Measurements from ENCODE around the gene TLCD5. TPM values are rescaled to one million over a fixed set of nuclear protein-coding genes. Genes with fewer than 3 reads are reported as not detected.

TLCD5 gene
- 1 to 10 TPM in 1 of 2 donors, under 1 TPM in 1; 0.62 to 1.3 TPM for total RNA-seq

DNA sequence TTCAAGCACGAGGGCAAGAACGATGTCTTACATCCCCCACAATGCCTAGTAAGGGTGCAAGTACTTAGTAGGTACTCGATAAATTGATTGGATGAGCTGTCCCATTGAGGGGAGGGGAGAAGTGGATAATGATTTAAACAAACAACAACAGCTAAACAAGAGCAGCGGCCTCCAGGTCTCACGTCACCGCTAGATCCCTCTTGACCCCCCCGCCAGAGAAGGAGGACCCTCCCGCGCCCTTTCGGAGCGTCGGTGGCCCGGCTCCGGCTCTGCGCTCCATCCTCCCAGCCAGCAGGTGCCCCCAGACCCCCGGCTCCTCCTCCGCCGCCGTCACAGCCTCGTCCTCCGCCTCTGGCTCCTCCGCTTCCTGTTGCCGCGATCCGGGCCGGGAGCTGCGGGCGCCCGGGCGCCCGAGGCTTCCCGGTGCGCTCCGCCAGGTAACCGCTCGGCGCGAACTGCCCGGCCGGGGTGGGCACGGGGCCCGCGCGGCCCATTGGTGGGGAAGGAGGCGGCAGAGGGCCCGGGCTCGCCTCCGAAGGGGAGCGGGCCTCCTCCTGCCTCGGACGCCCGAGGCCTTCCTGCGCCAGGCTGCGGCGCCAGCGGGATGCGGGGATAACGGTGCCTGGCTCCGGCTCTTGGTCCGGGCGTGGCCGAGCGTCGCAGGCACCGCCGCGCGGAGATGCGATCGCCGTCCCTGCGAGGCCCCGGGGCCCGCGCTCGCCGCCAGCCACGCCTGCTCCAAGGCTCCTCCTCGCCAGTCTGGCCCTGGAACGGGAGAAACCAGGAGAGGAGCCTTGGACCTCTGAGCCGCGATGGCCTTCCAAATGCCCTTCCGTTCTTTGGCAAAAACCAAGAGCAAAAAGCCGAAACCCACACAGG lies at the start of gene TLCD5:
Gene TLCD5, plus strand, starts transcription at position 368 of the 879 bp plus-strand sequence. CDS start 2,143 bp downstream, outside the sequence.
- DNase-seq, result no peak
- intact Hi-C loops (cut with DNase I), result no loop called here
- H3K27me3 ChIP-seq, result peaks cover 4% of the 10 kb centered on the region

DNA sequence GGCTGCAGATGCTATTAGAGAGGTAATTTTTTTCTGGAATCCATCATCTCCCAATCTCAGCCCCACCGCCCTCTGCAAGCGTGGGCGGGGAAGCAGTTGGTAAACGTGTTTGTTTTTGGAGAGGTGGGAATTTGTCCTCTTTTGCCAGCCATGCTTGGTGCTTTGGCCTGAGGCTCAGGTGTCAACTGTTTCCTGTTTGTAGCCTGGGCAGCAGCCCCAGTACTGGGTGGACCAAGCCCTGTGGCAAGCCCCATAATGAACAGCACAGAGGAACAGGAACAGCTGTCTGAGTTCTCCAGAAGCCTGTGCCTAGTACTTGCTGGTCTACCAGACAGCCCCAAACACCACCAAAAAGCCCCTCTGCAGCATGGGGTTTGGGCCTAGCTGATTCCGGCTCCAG lies 45.6 kb upstream of the TLCD5 start:
- H3K4me1 ChIP-seq, result no peaks in the 10 kb centered on the region
- H3K27ac ChIP-seq, result no peak overlapping the region
- no peaks in the 10 kb centered on the region for H3K9me3 ChIP-seq
- H3K4me3 ChIP-seq, result no peak overlapping the region
- TF ChIP-seq, protein P1, sequence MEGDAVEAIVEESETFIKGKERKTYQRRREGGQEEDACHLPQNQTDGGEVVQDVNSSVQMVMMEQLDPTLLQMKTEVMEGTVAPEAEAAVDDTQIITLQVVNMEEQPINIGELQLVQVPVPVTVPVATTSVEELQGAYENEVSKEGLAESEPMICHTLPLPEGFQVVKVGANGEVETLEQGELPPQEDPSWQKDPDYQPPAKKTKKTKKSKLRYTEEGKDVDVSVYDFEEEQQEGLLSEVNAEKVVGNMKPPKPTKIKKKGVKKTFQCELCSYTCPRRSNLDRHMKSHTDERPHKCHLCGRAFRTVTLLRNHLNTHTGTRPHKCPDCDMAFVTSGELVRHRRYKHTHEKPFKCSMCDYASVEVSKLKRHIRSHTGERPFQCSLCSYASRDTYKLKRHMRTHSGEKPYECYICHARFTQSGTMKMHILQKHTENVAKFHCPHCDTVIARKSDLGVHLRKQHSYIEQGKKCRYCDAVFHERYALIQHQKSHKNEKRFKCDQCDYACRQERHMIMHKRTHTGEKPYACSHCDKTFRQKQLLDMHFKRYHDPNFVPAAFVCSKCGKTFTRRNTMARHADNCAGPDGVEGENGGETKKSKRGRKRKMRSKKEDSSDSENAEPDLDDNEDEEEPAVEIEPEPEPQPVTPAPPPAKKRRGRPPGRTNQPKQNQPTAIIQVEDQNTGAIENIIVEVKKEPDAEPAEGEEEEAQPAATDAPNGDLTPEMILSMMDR (IDR thresholded peaks at IDR 0.05), result no peak
- intact Hi-C loops (cut with DNase I), result no loop called here
- DNase-seq, result no peak
- H3K9ac ChIP-seq (ENCODE audit: low read depth in 2 of 2, low read length in 2 of 2), result no peak overlapping the region
- H3K27me3 ChIP-seq, result no peaks in the 10 kb centered on the region
- H3K36me3 ChIP-seq, result no peaks in the 10 kb centered on the region

More for the DNA sequence above, at the start of gene TLCD5:
- Histone ChIP-seq H3K36me3 (no peaks in the 10 kb centered on the region), H3K9ac (ENCODE audit: low read depth in 2 of 2, low read length in 2 of 2) (peak within 1 kb of the TSS; percentile 43 to 68), H3K4me3 (peak within 1 kb of the TSS; percentile 57), H3K4me1 (no peaks in the 10 kb centered on the region), H3K9me3 (no peaks in the 10 kb centered on the region), H3K27ac (peak within 1 kb of the TSS; percentile 46)
- TF ChIP-seq, protein P1 (IDR thresholded peaks at IDR 0.05), result no peak

- Histone ChIP-seq H3K27me3 (no peaks in the 10 kb centered on the region), H3K4me1 (no peaks in the 10 kb centered on the region), H3K4me3 (no peak overlapping the region), H3K27ac (no peak overlapping the region), H3K9ac (ENCODE audit: low read depth in 2 of 2, low read length in 2 of 2) (no peak overlapping the region), H3K9me3 (no peaks in the 10 kb centered on the region), H3K36me3 (no peaks in the 10 kb centered on the region)
- intact Hi-C loops (cut with DNase I), result no loop called here
- DNase-seq, result no peak
- TF ChIP-seq, protein P1 (IDR thresholded peaks at IDR 0.05), result no peak
Observed at GRCh38 chr11:120280600-120281051, 44.5 kb upstream of the TLCD5 start.

- H3K4me1 ChIP-seq, result no peaks in the 10 kb centered on the region
- H3K9ac ChIP-seq (ENCODE audit: low read depth in 2 of 2, low read length in 2 of 2), result no peak overlapping the region
- H3K27me3 ChIP-seq, result no peaks in the 10 kb centered on the region
- H3K4me3 ChIP-seq, result no peak overlapping the region
- H3K36me3 ChIP-seq, result no peaks in the 10 kb centered on the region
- H3K9me3 ChIP-seq, result no peaks in the 10 kb centered on the region
- DNase-seq, result no peak
- intact Hi-C loops (cut with DNase I), result no loop called here
- no peak overlapping the region for H3K27ac ChIP-seq
- TF ChIP-seq, protein P1 (IDR thresholded peaks at IDR 0.05), result no peak
Observed at GRCh38 chr11:120281143-120281795, 43.8 kb upstream of the TLCD5 start.

- Histone ChIP-seq H3K4me1 (no peaks in the 10 kb centered on the region), H3K4me3 (no peak overlapping the region), H3K27ac (no peak overlapping the region), H3K36me3 (no peaks in the 10 kb centered on the region), H3K9me3 (no peaks in the 10 kb centered on the region), H3K9ac (ENCODE audit: low read depth in 2 of 2, low read length in 2 of 2) (no peak overlapping the region), H3K27me3 (no peaks in the 10 kb centered on the region)
- DNase-seq, result no peak
- TF ChIP-seq, protein P1 (IDR thresholded peaks at IDR 0.05), result no peak
- intact Hi-C loops (cut with DNase I), result no loop called here
Observed at GRCh38 chr11:120283124-120283523, 42.0 kb upstream of the TLCD5 start.
